T follicular helper cell (primary cell): Measurements from ENCODE around the gene KIF26B.

Source experiments
- DNase-seq: peaks from one replicate; pipeline ENCODE4 v3.0.0-alpha.2; 2020; ENCODE audit warnings: low read depth

The KIF26B gene

GRCh38 chr1:245431706-245432105 lies 276.9 kb downstream of the KIF26B start:
- no peak for DNase-seq

- no peak for DNase-seq
Measured at GRCh38 chr1:245432228-245432875, 277.6 kb downstream of the KIF26B start.

GRCh38 chr1:245433561-245433960 lies 278.8 kb downstream of the KIF26B start:
- DNase-seq, result no peak

GRCh38 chr1:245434280-245434679 lies 279.5 kb downstream of the KIF26B start:
- no peak for DNase-seq

- no peak for DNase-seq
Measured at GRCh38 chr1:245436407-245436806, 281.6 kb downstream of the KIF26B start.

GRCh38 chr1:245437369-245438062 lies 282.7 kb downstream of the KIF26B start:
- DNase-seq, result no peak

- DNase-seq, result no peak
Measured at GRCh38 chr1:245440922-245441321, 286.1 kb downstream of the KIF26B start.

- no peak for DNase-seq
Measured at GRCh38 chr1:245441689-245442088, 286.9 kb downstream of the KIF26B start.

- DNase-seq, result no peak
Measured at GRCh38 chr1:245444147-245444828, 289.5 kb downstream of the KIF26B start.

GRCh38 chr1:245444945-245445344 lies 290.2 kb downstream of the KIF26B start:
- no peak for DNase-seq

- no peak for DNase-seq
Measured at GRCh38 chr1:245448531-245448930, 293.7 kb downstream of the KIF26B start.

GRCh38 chr1:245448975-245449431 lies 294.2 kb downstream of the KIF26B start:
- DNase-seq, result no peak

- no peak for DNase-seq
Measured at GRCh38 chr1:245453541-245453940, 298.8 kb downstream of the KIF26B start.

GRCh38 chr1:245454051-245454450 lies 299.3 kb downstream of the KIF26B start:
- DNase-seq, result no peak

GRCh38 chr1:245457562-245457961 lies 302.8 kb downstream of the KIF26B start:
- DNase-seq, result no peak

- DNase-seq, result no peak
Measured at GRCh38 chr1:245458234-245458633, 303.4 kb downstream of the KIF26B start.

GRCh38 chr1:245458761-245459174 lies 304.0 kb downstream of the KIF26B start:
- DNase-seq, result no peak

- DNase-seq, result no peak
Measured at GRCh38 chr1:245459621-245460020, 304.8 kb downstream of the KIF26B start.

- DNase-seq, result no peak
Measured at GRCh38 chr1:245461681-245462080, 306.9 kb downstream of the KIF26B start.

- DNase-seq, result no peak
Measured at GRCh38 chr1:245462161-245462560, 307.4 kb downstream of the KIF26B start.

GRCh38 chr1:245463392-245464165 lies 308.8 kb downstream of the KIF26B start:
- DNase-seq, result no peak

- DNase-seq, result no peak
Measured at GRCh38 chr1:245464290-245464689, 309.5 kb downstream of the KIF26B start.
